H1 (cell line): ENCODE measurements around the gene PIK3R3. TPM values are rescaled to one million over a fixed set of nuclear protein-coding genes. Genes with fewer than 3 reads are reported as not detected.
A peak's percentile ranks its signal among the peaks of the same experiment; 100 is the strongest.

Experiments used
- CTCF ChIA-PET: fragments of 300-600 bp; sonication (Branson Sonifier 250); formaldehyde crosslinking; loops from one replicate; lab custom pipeline; 2021; ENCODE audit not compliant: partially characterized antibody; lab: Charles Lee
- POLR2A ChIA-PET: fragments of 300-600 bp; sonication (Branson Sonifier 250); formaldehyde crosslinking; loops from one replicate; lab custom pipeline; 2021; ENCODE audit warnings: inconsistent platforms; ENCODE audit not compliant: partially characterized antibody; lab: Charles Lee
- DNase-seq, 2 experiments: peaks; one replicate each; pipeline versions ENCODE4 v3.0.0 to v3.0.0-alpha.2; 2010 to 2022; ENCODE audit warnings: low spot score in 2 of 2, low read depth in 1 of 2, mixed read lengths in 1 of 2
- FAIRE-seq: peaks from 2 replicates; lab custom pipeline; 2011; peaks lifted over from hg19 to GRCh38; lab: Jason Lieb, UNC
- H2AFZ ChIP-seq: 2 replicates; pipeline ENCODE4 v1.8.1; 2012; ENCODE audit warnings: low read length, inconsistent platforms
- H2AK5ac ChIP-seq: 2 replicates; pipeline ENCODE4 v1.6.1; 2013; ENCODE audit warnings: low read depth, low read length
- H2BK120ac ChIP-seq: replicated peaks from 2 replicates; pipeline ENCODE3; 2013; ENCODE audit warnings: low read depth, low read length, inconsistent platforms
- H2BK12ac ChIP-seq: 2 replicates; pipeline ENCODE4 v1.6.1; 2013; ENCODE audit warnings: low read depth, low read length
- H2BK15ac ChIP-seq: 2 replicates; pipeline ENCODE4 v1.6.1; 2013; ENCODE audit warnings: low read length
- H2BK20ac ChIP-seq: 2 replicates; pipeline ENCODE4 v1.6.1; 2013; ENCODE audit warnings: low read length
- H2BK5ac ChIP-seq: 2 replicates; pipeline ENCODE4 v1.6.1; 2013; ENCODE audit warnings: low read depth, low read length
- H3K14ac ChIP-seq: 2 replicates; pipeline ENCODE4 v1.6.1; 2013; ENCODE audit warnings: inconsistent platforms; ENCODE audit not compliant: insufficient read length
- H3K18ac ChIP-seq: 2 replicates; pipeline ENCODE4 v1.6.1; 2013; ENCODE audit warnings: low read length; ENCODE audit errors: extremely low read depth
- H3K23ac ChIP-seq: 2 replicates; pipeline ENCODE4 v1.6.1; 2013; ENCODE audit warnings: inconsistent platforms; ENCODE audit not compliant: insufficient read length
- H3K23me2 ChIP-seq: 2 replicates; pipeline ENCODE4 v1.6.1; 2013; ENCODE audit warnings: low read depth, low read length
- H3K27ac ChIP-seq: 2 replicates; pipeline ENCODE4 v1.6.1; 2011; ENCODE audit warnings: low read depth, low read length, inconsistent platforms
- H3K27me3 ChIP-seq, 4 experiments: replicated peaks in 1 of 4; 1 replicate in 1 of 4; 2 replicates in 3 of 4; pipeline versions ENCODE4 v1.6.1 to v1.8.1; 2011 to 2013; ENCODE audit warnings: low read length in 3 of 4, mild to moderate bottlenecking in 3 of 4, inconsistent platforms in 2 of 4, mixed read lengths in 2 of 4, moderate library complexity in 1 of 4; ENCODE audit not compliant: control insufficient read depth in 3 of 4, insufficient read depth in 3 of 4; ENCODE audit errors: extremely low read depth in 1 of 4
- H3K36me3 ChIP-seq, 4 experiments: 2 replicates each; pipeline versions ENCODE4 v1.6.1 to v1.8.1; 2011 to 2013; ENCODE audit warnings: mild to moderate bottlenecking in 4 of 4, low read length in 3 of 4, moderate library complexity in 2 of 4, control low read depth in 1 of 4, inconsistent platforms in 1 of 4; ENCODE audit not compliant: insufficient read depth in 4 of 4, control insufficient read depth in 2 of 4
- H3K4ac ChIP-seq: replicated peaks from 2 replicates; pipeline ENCODE3; 2013; ENCODE audit warnings: low read length, low read depth, mixed read lengths, inconsistent platforms; ENCODE audit not compliant: insufficient read length
- H3K4me1 ChIP-seq, 4 experiments: replicated peaks in 1 of 4; 1 replicate in 1 of 4; 2 replicates in 3 of 4; pipeline versions ENCODE4 v1.6.1 to v1.8.1; 2011 to 2013; ENCODE audit warnings: low read length in 3 of 4, inconsistent platforms in 2 of 4, mixed read lengths in 1 of 4; ENCODE audit not compliant: insufficient read depth in 4 of 4, control insufficient read depth in 3 of 4
- H3K4me2 ChIP-seq, 2 experiments: 2 replicates each; pipeline versions ENCODE4 v1.6.1 to v1.8.1; 2011 to 2013; ENCODE audit warnings: low read depth in 2 of 2, low read length in 2 of 2, control low read depth in 1 of 2, inconsistent platforms in 1 of 2, mild to moderate bottlenecking in 1 of 2; ENCODE audit not compliant: insufficient read depth in 1 of 2
- H3K4me3 ChIP-seq, 4 experiments: fragments of 200-600, 300-600 bp in 1 of 4; sonication (generic), shearing (Covaris generic), sonication (Bioruptor Twin) in 1 of 4; 2 replicates each; pipeline versions ENCODE4 v1.5.1 to v1.8.1; 2011 to 2016; ENCODE audit warnings: low read length in 4 of 4, low read depth in 3 of 4, control low read depth in 2 of 4, inconsistent platforms in 2 of 4, mild to moderate bottlenecking in 2 of 4, mixed read lengths in 1 of 4, moderate library complexity in 1 of 4; ENCODE audit not compliant: insufficient read depth in 2 of 4; ENCODE audit errors: extremely low read depth in 1 of 4
- H3K56ac ChIP-seq: replicated peaks from 2 replicates; pipeline ENCODE3; 2013; ENCODE audit warnings: low read depth, mild to moderate bottlenecking, mixed read lengths, low read length, inconsistent platforms; ENCODE audit not compliant: insufficient read length
- H3K79me1 ChIP-seq: 2 replicates; pipeline ENCODE4 v1.6.1; 2013; ENCODE audit warnings: low read depth, low read length, control low read depth
- H3K79me2 ChIP-seq, 2 experiments: 2 replicates each; pipeline versions ENCODE4 v1.6.1 to v1.8.1; 2012 to 2013; ENCODE audit warnings: low read length in 2 of 2, mild to moderate bottlenecking in 2 of 2, inconsistent platforms in 1 of 2; ENCODE audit not compliant: insufficient read depth in 2 of 2, control insufficient read depth in 1 of 2
- H3K9ac ChIP-seq, 4 experiments: replicated peaks in 1 of 4; 1 replicate in 1 of 4; 2 replicates in 3 of 4; pipeline versions ENCODE4 v1.6.1 to v1.8.1; 2011 to 2013; ENCODE audit warnings: low read depth in 3 of 4, low read length in 3 of 4, control low read depth in 2 of 4, mild to moderate bottlenecking in 2 of 4, moderate library complexity in 2 of 4, inconsistent platforms in 1 of 4; ENCODE audit errors: extremely low read depth in 1 of 4
- H3K9me3 ChIP-seq, 2 experiments: 2 replicates each; pipeline versions ENCODE4 v1.6.1 to v1.8.1; 2012 to 2013; ENCODE audit warnings: mild to moderate bottlenecking in 2 of 2, moderate library complexity in 2 of 2, control low read depth in 1 of 2, inconsistent platforms in 1 of 2, low read depth in 1 of 2, low read length in 1 of 2, mixed read lengths in 1 of 2; ENCODE audit not compliant: insufficient read depth in 2 of 2
- H4K20me1 ChIP-seq, 2 experiments: replicated peaks in 1 of 2; 2 replicates each; pipeline versions ENCODE3 to v1.8.1; 2011 to 2013; ENCODE audit warnings: inconsistent platforms in 2 of 2, low read length in 2 of 2, mild to moderate bottlenecking in 1 of 2; ENCODE audit not compliant: insufficient read depth in 2 of 2, control insufficient read depth in 1 of 2
- H4K5ac ChIP-seq: 2 replicates; pipeline ENCODE4 v1.6.1; 2013; ENCODE audit warnings: low read length, low read depth, mixed read lengths, inconsistent platforms; ENCODE audit not compliant: insufficient read length
- H4K8ac ChIP-seq: 2 replicates; pipeline ENCODE4 v1.8.0; 2013; ENCODE audit warnings: mild to moderate bottlenecking, moderate library complexity, low read length, inconsistent platforms; ENCODE audit not compliant: insufficient read depth; ENCODE audit errors: extremely low read depth
- H4K91ac ChIP-seq: replicated peaks from 2 replicates; pipeline ENCODE3; 2013; ENCODE audit warnings: low read length, mixed read lengths, inconsistent platforms; ENCODE audit not compliant: insufficient read length
- ATF3 ChIP-seq: IDR thresholded peaks from 2 replicates; pipeline ENCODE4 v1.6.1; 2011; ENCODE audit warnings: low read depth, mild to moderate bottlenecking, low read length; ENCODE audit not compliant: insufficient read depth
- E2F6 ChIP-seq: IDR thresholded peaks from 2 replicates; pipeline ENCODE4 v1.6.1; 2012; ENCODE audit warnings: inconsistent platforms
- EP300 ChIP-seq, 2 experiments: IDR thresholded peaks; 1 replicate in 1 of 2; 2 replicates in 1 of 2; pipeline ENCODE4 v1.6.1; 2011 to 2012; ENCODE audit warnings: low read depth in 2 of 2, low read length in 2 of 2, mild to moderate bottlenecking in 2 of 2, borderline replicate concordance in 1 of 2, inconsistent platforms in 1 of 2, moderate library complexity in 1 of 2
- GTF2F1 ChIP-seq: IDR thresholded peaks from 2 replicates; pipeline ENCODE4 v1.6.1; 2012; ENCODE audit warnings: low read depth, low read length, improper control_type of control experiment, borderline replicate concordance
- KDM1A ChIP-seq: fragments of 200-600, 300-600 bp; sonication (generic); IDR thresholded peaks from 2 replicates; pipeline ENCODE4 v1.7.1; 2016; ENCODE audit warnings: mild to moderate bottlenecking, low read length, borderline replicate concordance
- RXRA ChIP-seq: IDR thresholded peaks from 2 replicates; pipeline ENCODE4 v1.6.1; 2011; ENCODE audit warnings: low read depth, mild to moderate bottlenecking, low read length, moderate library complexity; ENCODE audit not compliant: insufficient read depth
- SIRT6 ChIP-seq: IDR thresholded peaks from one replicate; pipeline ENCODE4 v1.7.1; 2012; ENCODE audit warnings: low read length, inconsistent platforms
- SP1 ChIP-seq: IDR thresholded peaks from 2 replicates; pipeline ENCODE4 v1.6.1; 2011; ENCODE audit warnings: low read depth, low read length
- TBP ChIP-seq: IDR thresholded peaks from 2 replicates; pipeline ENCODE4 v1.6.1; 2011; ENCODE audit warnings: low read depth, low read length, improper control_type of control experiment
- TCF12 ChIP-seq: IDR thresholded peaks from 2 replicates; pipeline ENCODE4 v1.6.1; 2011; ENCODE audit warnings: low read depth, mild to moderate bottlenecking, low read length
- TEAD4 ChIP-seq: IDR thresholded peaks from 2 replicates; pipeline ENCODE4 v1.6.1; 2012; ENCODE audit warnings: low read depth, low read length, inconsistent platforms, mixed read lengths
- WGBS, 2 experiments: shearing (Covaris generic) in 1 of 2; methylation state at CpG; one replicate each; pipeline versions ENCODE4 v1.1.6 to v1.1.7; 2013 to 2015; ENCODE audit warnings: low lambda C conversion rate in 2 of 2, mixed read lengths in 2 of 2, inconsistent platforms in 1 of 2, low coverage in 1 of 2, missing lambda C conversion rate in 1 of 2; ENCODE audit not compliant: insufficient replicate concordance in 2 of 2, insufficient coverage in 1 of 2, insufficient read length in 1 of 2; ENCODE audit errors: extremely low coverage in 1 of 2, missing lambda C conversion rate in 1 of 2; 5-methylcytosine and 5-hydroxymethylcytosine counted together
- polyA plus RNA-seq, 7 experiments: library from polyadenylated mRNA; depleted of rRNA in 3 of 7; stranded (reverse) in 5 of 7; unstranded in 2 of 7; fragments of >200 nt in 5 of 7; fragments of 200-250 nt in 2 of 7; gene quantifications; 1 replicate in 5 of 7; 2 replicates in 1 of 7; 4 replicates in 1 of 7; pipeline versions ENCODE4 v1.2.1 to v1.2.3, GENCODE V29; 2011 to 2013; ENCODE audit warnings: missing spikeins in 2 of 7, mixed read lengths in 2 of 7
- total RNA-seq: library from RNA; stranded (reverse); fragmentation: NEBNext Ultra II Directional; extraction: Animal tissue kit (Norgen Biotek cat#: 25700); gene quantifications from 2 replicates; pipeline ENCODE4 v1.2.1, GENCODE V29; 2021

The PIK3R3 gene
- total and polyA plus RNA-seq, 2 of the 8 experiments (the other 6 are each of a cell fraction or from before 2014, with no cell fraction given), result 5.3 to 13.6 TPM

GRCh38 chr1:46001081-46001785 lies 131.2 kb downstream of the PIK3R3 start:
- Histone ChIP-seq H3K27ac (no peak overlapping the region), H3K4me1 (peaks cover 0 to 5% (median 0%) of the 10 kb centered on the region in 4 experiments; a peak in 1 of 7 replicates), H4K20me1 (no peaks in the 10 kb centered on the region), H3K27me3 (no peaks in the 10 kb centered on the region), H2BK120ac (no peak overlapping the region), H3K4me3 (no peak overlapping the region), H3K4ac (no peak overlapping the region), H2BK12ac (no peak overlapping the region), H4K8ac (no peak overlapping the region), H2AFZ (no peak overlapping the region), H3K9me3 (no peaks in the 10 kb centered on the region), H3K9ac (no peak overlapping the region), H3K4me2 (no peak overlapping the region), H4K91ac (no peak overlapping the region), H2BK15ac (no peak overlapping the region), H4K5ac (no peak overlapping the region), H3K79me2 (no peaks in the 10 kb centered on the region), H3K56ac (no peak overlapping the region), H2AK5ac (no peak overlapping the region), H2BK20ac (no peak overlapping the region), H3K36me3 (no peaks in the 10 kb centered on the region), H2BK5ac (no peak overlapping the region), H3K79me1 (no peaks in the 10 kb centered on the region), H3K23ac (no peak overlapping the region), H3K18ac (no peak overlapping the region), H3K14ac (no peak overlapping the region), H3K23me2 (no peaks in the 10 kb centered on the region)
- 93% methylated on average over 3 of the region's 3 CpGs; no CpG with 5 or more reads in 1 of the 2 experiments for WGBS, 2 experiments
- DNase-seq (peak in 1 of 2 experiments; percentile 33), FAIRE-seq (no peak)
- POLR2A ChIA-PET, result interaction anchor here (0.6 to 1.2 kb wide), 2 partner anchors 131 to 197 kb away, joined by 3 to 4 read pairs; partner anchors contain the start of genes PIK3R3 and POMGNT1
- CTCF ChIA-PET, result interaction anchor here (0.9 to 1.8 kb wide), 4 partner anchors 10 to 180 kb away, joined by 3 to 6 read pairs (median 4); no protein-coding TSS in a partner anchor
- TF ChIP-seq TCF12, result no peak
- TF ChIP-seq SIRT6, result no peak
- no peak for TF ChIP-seq KDM1A
- TF ChIP-seq TEAD4, result no peak
- TF ChIP-seq EP300 (IDR thresholded peaks at IDR 0.05; ENCODE audit: borderline replicate concordance in 1 of 2, low read depth in 2 of 2, low read length in 2 of 2), result no peak
- TF ChIP-seq SP1, result no peak
- no peak for TF ChIP-seq RXRA
- no peak for TF ChIP-seq GTF2F1
- no peak for TF ChIP-seq TBP
- TF ChIP-seq E2F6, result no peak
- no peak for TF ChIP-seq ATF3
